Measurements from ENCODE around the gene MINPP1. TPM values are rescaled to one million over a fixed set of nuclear protein-coding genes. Genes with fewer than 3 reads are reported as not detected.
"Not testable (repeated sequence)": the region's sequence is repeated elsewhere in the genome, so short reads cannot be mapped to it uniquely, and the experiment has no call there.

The MINPP1 gene
- polyA plus RNA-seq, 1 donor from 2014 or later, result 60.2 TPM

- not testable (repeated sequence) for H3K36me3 ChIP-seq (ENCODE audit: insufficient read depth, low read length); H4K20me1 ChIP-seq (ENCODE audit: insufficient read depth); H3K9me3 ChIP-seq (ENCODE audit: low read length); H3K27me3 ChIP-seq (ENCODE audit: insufficient read depth, low read depth, low read length); H3K27ac ChIP-seq (ENCODE audit: low read length); H3K9me2 ChIP-seq (ENCODE audit: insufficient read depth, low read length); H3K4me2 ChIP-seq (ENCODE audit: low read length); H3K79me2 ChIP-seq (replicated peaks; ENCODE audit: insufficient read depth, low read length); H3F3A ChIP-seq (ENCODE audit: insufficient read depth, low read length, poor library complexity, severe bottlenecking); H2AFZ ChIP-seq (ENCODE audit: low read depth, low read length); H3K9ac ChIP-seq (ENCODE audit: low read length); H3K4me3 ChIP-seq (ENCODE audit: low read length)
These were observed 16.0 kb upstream of the MINPP1 start for GRCh38 chr10:87488733-87489132.

- H3K9me2 ChIP-seq (ENCODE audit: insufficient read depth, low read length); H3F3A ChIP-seq (ENCODE audit: insufficient read depth, low read length, poor library complexity, severe bottlenecking); H3K27me3 ChIP-seq (ENCODE audit: insufficient read depth, low read depth, low read length); H3K36me3 ChIP-seq (ENCODE audit: insufficient read depth, low read length); H3K9me3 ChIP-seq (ENCODE audit: low read length); H3K9ac ChIP-seq (ENCODE audit: low read length); H4K20me1 ChIP-seq (ENCODE audit: insufficient read depth); H2AFZ ChIP-seq (ENCODE audit: low read depth, low read length); H3K79me2 ChIP-seq (replicated peaks; ENCODE audit: insufficient read depth, low read length); H3K27ac ChIP-seq (ENCODE audit: low read length); H3K4me3 ChIP-seq (ENCODE audit: low read length); H3K4me2 ChIP-seq (ENCODE audit: low read length): not testable (repeated sequence)
These were observed 14.4 kb upstream of the MINPP1 start for GRCh38 chr10:87490285-87490684.

- not testable (repeated sequence) for H3K4me3 ChIP-seq (ENCODE audit: low read length); H3K79me2 ChIP-seq (replicated peaks; ENCODE audit: insufficient read depth, low read length); H3K9me3 ChIP-seq (ENCODE audit: low read length); H3F3A ChIP-seq (ENCODE audit: insufficient read depth, low read length, poor library complexity, severe bottlenecking); H4K20me1 ChIP-seq (ENCODE audit: insufficient read depth); H2AFZ ChIP-seq (ENCODE audit: low read depth, low read length); H3K36me3 ChIP-seq (ENCODE audit: insufficient read depth, low read length); H3K9me2 ChIP-seq (ENCODE audit: insufficient read depth, low read length); H3K27ac ChIP-seq (ENCODE audit: low read length); H3K4me2 ChIP-seq (ENCODE audit: low read length); H3K9ac ChIP-seq (ENCODE audit: low read length); H3K27me3 ChIP-seq (ENCODE audit: insufficient read depth, low read depth, low read length)
These were observed 12.2 kb upstream of the MINPP1 start for GRCh38 chr10:87492450-87492849.

- not testable (repeated sequence) for H3K27ac ChIP-seq (ENCODE audit: low read length); H3K9me2 ChIP-seq (ENCODE audit: insufficient read depth, low read length); H3K36me3 ChIP-seq (ENCODE audit: insufficient read depth, low read length); H2AFZ ChIP-seq (ENCODE audit: low read depth, low read length); H3K4me3 ChIP-seq (ENCODE audit: low read length); H3F3A ChIP-seq (ENCODE audit: insufficient read depth, low read length, poor library complexity, severe bottlenecking); H3K9ac ChIP-seq (ENCODE audit: low read length); H3K4me2 ChIP-seq (ENCODE audit: low read length); H3K9me3 ChIP-seq (ENCODE audit: low read length); H3K27me3 ChIP-seq (ENCODE audit: insufficient read depth, low read depth, low read length); H3K79me2 ChIP-seq (replicated peaks; ENCODE audit: insufficient read depth, low read length); H4K20me1 ChIP-seq (ENCODE audit: insufficient read depth)
These were observed 9.2 kb upstream of the MINPP1 start for GRCh38 chr10:87495446-87495845.

GRCh38 chr10:87497386-87497785 lies 7.3 kb upstream of the MINPP1 start:
- not testable (repeated sequence) for H3K9me2 ChIP-seq (ENCODE audit: insufficient read depth, low read length); H3K9ac ChIP-seq (ENCODE audit: low read length); H3K27ac ChIP-seq (ENCODE audit: low read length); H3K4me2 ChIP-seq (ENCODE audit: low read length); H3K4me3 ChIP-seq (ENCODE audit: low read length); H2AFZ ChIP-seq (ENCODE audit: low read depth, low read length); H3K79me2 ChIP-seq (replicated peaks; ENCODE audit: insufficient read depth, low read length); H3K9me3 ChIP-seq (ENCODE audit: low read length); H3F3A ChIP-seq (ENCODE audit: insufficient read depth, low read length, poor library complexity, severe bottlenecking); H3K36me3 ChIP-seq (ENCODE audit: insufficient read depth, low read length); H4K20me1 ChIP-seq (ENCODE audit: insufficient read depth); H3K27me3 ChIP-seq (ENCODE audit: insufficient read depth, low read depth, low read length)

- not testable (repeated sequence) for H3K27me3 ChIP-seq (ENCODE audit: insufficient read depth, low read depth, low read length)
These were observed 6.4 kb upstream of the MINPP1 start for GRCh38 chr10:87498106-87498789.

More at GRCh38 chr10:87498106-87498789, 6.4 kb upstream of the MINPP1 start:
- H3K9me2 ChIP-seq (ENCODE audit: insufficient read depth, low read length); H3K4me2 ChIP-seq (ENCODE audit: low read length); H4K20me1 ChIP-seq (ENCODE audit: insufficient read depth); H3K9ac ChIP-seq (ENCODE audit: low read length); H3F3A ChIP-seq (ENCODE audit: insufficient read depth, low read length, poor library complexity, severe bottlenecking); H3K79me2 ChIP-seq (replicated peaks; ENCODE audit: insufficient read depth, low read length); H3K27ac ChIP-seq (ENCODE audit: low read length); H3K9me3 ChIP-seq (ENCODE audit: low read length); H2AFZ ChIP-seq (ENCODE audit: low read depth, low read length); H3K36me3 ChIP-seq (ENCODE audit: insufficient read depth, low read length); H3K4me3 ChIP-seq (ENCODE audit: low read length): not testable (repeated sequence)

Measured in neural cell (in vitro differentiated cells).